ENCODE results near the gene ASAP2. TPM values are rescaled to one million over a fixed set of nuclear protein-coding genes. Genes with fewer than 3 reads are reported as not detected.

The ASAP2 gene
- total RNA-seq, 1 experiment from 2014 or later, result not detected

DNA sequence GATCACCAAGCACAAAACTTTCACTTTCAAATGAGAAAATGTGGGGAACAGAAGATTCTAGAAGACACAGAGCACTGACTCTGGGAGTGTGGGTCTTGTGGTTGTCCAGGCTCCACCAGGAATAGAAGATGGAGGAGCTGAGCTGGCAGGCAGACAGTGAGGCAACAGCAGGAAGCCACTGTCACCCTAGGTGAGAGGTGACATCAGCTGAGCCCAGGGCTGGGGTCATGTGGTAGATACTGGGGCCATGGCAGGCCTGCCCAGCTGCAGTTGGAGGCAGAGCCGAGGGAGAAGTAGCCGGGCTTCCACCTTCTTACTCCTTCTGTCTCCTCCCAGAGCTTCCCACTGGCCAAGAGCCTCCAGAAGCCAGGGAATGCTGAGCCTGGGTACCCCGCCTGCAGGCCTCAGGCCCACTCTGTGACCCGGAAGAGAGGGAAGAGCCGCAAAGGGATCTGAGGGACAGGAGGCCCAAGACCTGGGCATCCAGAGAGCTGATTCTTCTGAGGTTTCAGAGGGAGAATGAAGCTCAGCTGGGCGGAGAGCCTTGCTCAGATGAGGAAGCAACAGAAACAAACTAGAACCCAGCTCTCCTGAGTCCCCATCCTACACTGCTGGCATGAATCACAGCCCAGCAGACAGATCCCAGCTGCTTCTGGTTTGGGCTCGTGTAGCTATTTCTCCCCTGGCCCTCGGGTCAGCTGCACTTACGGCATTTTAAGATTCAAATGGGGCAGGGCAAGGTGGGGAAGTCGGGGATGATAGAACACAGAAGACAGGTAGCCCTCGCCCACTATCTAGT, 39.8 kb upstream of the ASAP2 start:
- no peaks in the 10 kb centered on the region for H3K9me3 ChIP-seq (ENCODE audit: low read length)
- no peaks in the 10 kb centered on the region for H4K20me1 ChIP-seq (ENCODE audit: insufficient read depth, low read depth, low read length)
- H3K27ac ChIP-seq (ENCODE audit: low read length), result no peak overlapping the region
- no peak overlapping the region for H3K4me3 ChIP-seq (ENCODE audit: low read length)
- no peaks in the 10 kb centered on the region for H3K27me3 ChIP-seq (ENCODE audit: low read length)
- H3K4me2 ChIP-seq (ENCODE audit: low read depth, low read length, poor library complexity, severe bottlenecking), result no peak overlapping the region
- H3K9ac ChIP-seq (ENCODE audit: low read length), result no peak overlapping the region
- H3K79me2 ChIP-seq (ENCODE audit: low read length), result no peaks in the 10 kb centered on the region
- H2AFZ ChIP-seq (ENCODE audit: low read length), result no peak overlapping the region
- H3K9me2 ChIP-seq (replicated peaks; ENCODE audit: insufficient read depth, low read length), result no peaks in the 10 kb centered on the region
- no peaks in the 10 kb centered on the region for H3K4me1 ChIP-seq (ENCODE audit: low read length)
- H3K36me3 ChIP-seq (ENCODE audit: insufficient read depth, low read length), result no peaks in the 10 kb centered on the region
- DNase-seq, result no peak

DNA sequence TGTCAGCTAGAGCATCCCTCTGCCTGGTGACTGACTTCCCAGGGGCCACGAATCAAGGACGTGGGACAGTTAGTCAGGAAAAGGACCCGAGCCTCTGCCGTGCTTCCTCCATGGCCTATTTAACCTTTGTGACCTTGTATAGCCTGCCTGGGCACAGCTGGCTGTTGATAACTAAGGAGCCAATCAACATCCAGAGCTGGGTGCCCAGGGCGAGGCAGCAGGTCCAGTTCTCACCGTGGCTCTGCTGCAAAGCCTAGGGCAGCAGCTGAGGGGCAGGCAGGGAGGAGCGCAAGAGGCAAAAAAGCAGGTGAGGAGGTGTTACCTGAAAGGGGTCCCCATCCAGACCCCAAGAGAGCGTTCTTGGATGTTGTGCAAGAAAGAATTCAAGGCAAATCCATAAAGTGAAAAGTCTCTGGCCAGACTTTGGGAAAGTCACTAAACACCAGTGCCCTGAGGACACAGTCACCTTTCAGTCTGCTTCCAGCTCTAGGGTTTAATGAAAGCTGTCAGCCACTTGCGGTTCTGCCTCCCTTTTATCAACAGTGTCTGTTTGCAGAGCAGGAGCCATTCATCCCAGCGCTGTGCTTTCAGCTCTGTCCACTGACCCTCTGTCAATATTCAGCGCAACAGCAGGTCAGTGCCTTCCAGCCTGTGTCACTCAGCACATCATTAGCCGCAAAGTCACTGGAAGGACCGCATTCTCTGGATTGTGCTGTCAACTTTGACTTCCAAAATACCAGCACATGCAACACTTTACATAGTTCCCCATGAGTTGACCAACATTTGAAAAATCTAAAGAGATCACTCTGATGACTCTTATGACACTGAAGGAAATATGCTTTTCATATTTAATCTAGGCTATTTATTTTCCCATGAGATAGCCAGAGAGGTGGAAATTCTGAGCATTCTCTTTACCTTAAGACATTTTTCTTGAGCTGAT, 38.6 kb upstream of the ASAP2 start:
- no peak overlapping the region for H3K4me2 ChIP-seq (ENCODE audit: low read depth, low read length, poor library complexity, severe bottlenecking)
- no peak for DNase-seq
- no peak overlapping the region for H3K27ac ChIP-seq (ENCODE audit: low read length)
- H3K9me2 ChIP-seq (replicated peaks; ENCODE audit: insufficient read depth, low read length), result no peaks in the 10 kb centered on the region
- no peaks in the 10 kb centered on the region for H3K27me3 ChIP-seq (ENCODE audit: low read length)
- no peaks in the 10 kb centered on the region for H3K79me2 ChIP-seq (ENCODE audit: low read length)
- H2AFZ ChIP-seq (ENCODE audit: low read length), result no peak overlapping the region
- no peaks in the 10 kb centered on the region for H3K36me3 ChIP-seq (ENCODE audit: insufficient read depth, low read length)
- no peak overlapping the region for H3K9ac ChIP-seq (ENCODE audit: low read length)
- no peak overlapping the region for H3K4me3 ChIP-seq (ENCODE audit: low read length)
- H4K20me1 ChIP-seq (ENCODE audit: insufficient read depth, low read depth, low read length), result no peaks in the 10 kb centered on the region
- no peaks in the 10 kb centered on the region for H3K9me3 ChIP-seq (ENCODE audit: low read length)
- H3K4me1 ChIP-seq (ENCODE audit: low read length), result no peaks in the 10 kb centered on the region

DNA sequence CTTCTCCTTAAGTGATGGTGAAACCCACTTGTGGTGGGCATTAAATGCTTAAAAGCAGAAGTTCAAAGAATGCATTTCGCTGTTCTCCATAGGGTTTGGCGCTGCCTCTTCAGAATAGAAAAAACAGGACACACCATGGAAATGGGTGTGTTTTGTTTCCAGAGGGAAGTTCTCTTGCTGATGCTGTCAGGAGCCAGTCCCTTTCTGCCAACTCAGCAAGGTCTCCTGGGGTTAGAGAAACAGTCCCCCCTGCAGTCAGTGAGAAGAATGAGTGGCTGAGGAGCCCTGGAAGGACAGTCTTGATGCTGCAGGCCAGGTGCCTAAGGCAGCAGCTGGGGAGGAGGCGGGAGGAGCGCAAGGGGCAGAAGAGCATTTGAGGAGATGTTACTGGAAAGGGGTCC, 37.8 kb upstream of the ASAP2 start:
- Histone ChIP-seq H3K27ac (ENCODE audit: low read length) (no peak overlapping the region), H3K9ac (ENCODE audit: low read length) (no peak overlapping the region), H2AFZ (ENCODE audit: low read length) (no peak overlapping the region), H3K4me1 (ENCODE audit: low read length) (no peaks in the 10 kb centered on the region), H3K36me3 (ENCODE audit: insufficient read depth, low read length) (no peaks in the 10 kb centered on the region), H3K9me2 (replicated peaks; ENCODE audit: insufficient read depth, low read length) (no peaks in the 10 kb centered on the region), H4K20me1 (ENCODE audit: insufficient read depth, low read depth, low read length) (no peaks in the 10 kb centered on the region), H3K4me3 (ENCODE audit: low read length) (no peak overlapping the region), H3K27me3 (ENCODE audit: low read length) (no peaks in the 10 kb centered on the region), H3K9me3 (ENCODE audit: low read length) (no peaks in the 10 kb centered on the region), H3K4me2 (ENCODE audit: low read depth, low read length, poor library complexity, severe bottlenecking) (no peak overlapping the region), H3K79me2 (ENCODE audit: low read length) (no peaks in the 10 kb centered on the region)
- no peak for DNase-seq

DNA sequence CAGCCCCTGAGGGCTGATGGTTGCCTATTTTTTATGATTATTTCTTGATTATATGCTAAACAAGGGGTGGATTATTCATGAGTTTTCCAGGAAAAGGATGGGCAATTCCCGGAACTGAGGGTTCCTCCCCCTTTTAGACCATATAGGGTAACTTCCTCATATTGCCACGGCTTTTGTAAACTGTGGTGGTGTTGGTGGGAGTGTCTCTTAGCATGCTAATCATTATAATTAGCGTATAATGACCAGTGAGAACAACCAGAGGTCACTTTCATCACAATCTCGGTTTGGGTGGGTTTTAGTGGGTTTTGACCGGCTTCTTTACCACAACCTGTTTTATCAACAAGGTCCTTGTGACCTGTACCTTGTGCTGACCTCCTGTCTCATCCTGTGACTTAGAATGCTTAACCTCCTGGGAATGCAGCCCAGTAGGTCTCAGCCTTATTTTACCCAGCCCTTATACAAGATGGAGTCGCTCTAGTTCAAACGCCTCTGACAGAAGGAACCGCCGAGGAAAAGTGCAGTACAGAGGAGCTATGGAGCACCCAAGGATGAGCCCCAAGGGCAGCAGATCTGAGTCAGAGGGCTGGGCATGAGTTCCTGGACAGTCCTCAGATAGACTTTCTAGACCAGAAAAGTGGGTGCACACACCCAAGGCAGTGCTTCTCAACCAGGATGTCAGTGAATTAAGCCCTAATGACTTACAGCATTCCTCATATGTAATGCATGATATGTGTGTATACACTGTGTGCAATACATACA, 37.1 kb upstream of the ASAP2 start:
- DNase-seq, result no peak
- no peaks in the 10 kb centered on the region for H3K27me3 ChIP-seq (ENCODE audit: low read length)
- no peaks in the 10 kb centered on the region for H3K4me1 ChIP-seq (ENCODE audit: low read length)
- no peaks in the 10 kb centered on the region for H3K79me2 ChIP-seq (ENCODE audit: low read length)
- H3K9me3 ChIP-seq (ENCODE audit: low read length), result no peaks in the 10 kb centered on the region
- no peak overlapping the region for H3K4me2 ChIP-seq (ENCODE audit: low read depth, low read length, poor library complexity, severe bottlenecking)
- H4K20me1 ChIP-seq (ENCODE audit: insufficient read depth, low read depth, low read length), result no peaks in the 10 kb centered on the region
- no peaks in the 10 kb centered on the region for H3K36me3 ChIP-seq (ENCODE audit: insufficient read depth, low read length)
- H3K4me3 ChIP-seq (ENCODE audit: low read length), result no peak overlapping the region
- no peaks in the 10 kb centered on the region for H3K9me2 ChIP-seq (replicated peaks; ENCODE audit: insufficient read depth, low read length)
- H2AFZ ChIP-seq (ENCODE audit: low read length), result no peak overlapping the region
- H3K9ac ChIP-seq (ENCODE audit: low read length), result no peak overlapping the region
- no peak overlapping the region for H3K27ac ChIP-seq (ENCODE audit: low read length)

DNA sequence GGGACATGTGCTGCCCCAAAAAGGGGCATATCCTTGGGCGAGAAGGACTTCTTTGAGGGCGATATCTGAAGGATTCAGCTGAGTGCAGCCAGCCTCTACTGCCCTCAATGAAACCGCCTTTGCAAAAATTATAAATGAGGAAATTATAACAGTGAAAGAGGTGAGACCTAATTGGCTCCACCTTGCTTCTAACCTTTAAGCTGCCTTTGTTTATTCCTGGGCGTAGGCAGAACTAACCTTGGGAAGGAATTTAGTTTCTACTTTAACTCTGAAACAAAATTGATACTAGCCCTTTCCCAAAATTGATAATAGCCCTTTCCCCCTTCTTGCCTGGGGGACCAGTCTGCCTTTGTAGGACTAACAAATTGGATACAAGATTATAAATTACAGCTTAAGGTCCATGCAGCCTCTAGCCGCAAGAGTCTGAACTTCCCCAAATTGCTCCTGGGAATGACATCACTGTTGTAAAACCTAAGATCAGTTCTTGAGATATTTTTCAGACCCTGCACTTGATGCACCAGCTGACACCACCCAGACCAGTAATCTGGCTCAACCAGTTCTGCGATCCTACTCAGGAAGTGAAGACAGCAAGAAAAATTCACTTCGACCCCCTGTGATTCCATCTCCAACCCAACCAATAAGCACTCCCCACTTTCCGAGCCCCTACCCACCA, 36.0 kb upstream of the ASAP2 start:
- H2AFZ ChIP-seq (ENCODE audit: low read length), result no peak overlapping the region
- H3K79me2 ChIP-seq (ENCODE audit: low read length), result no peaks in the 10 kb centered on the region
- H3K4me1 ChIP-seq (ENCODE audit: low read length), result no peaks in the 10 kb centered on the region
- H3K9ac ChIP-seq (ENCODE audit: low read length), result no peak overlapping the region
- DNase-seq, result no peak
- H3K9me3 ChIP-seq (ENCODE audit: low read length), result no peaks in the 10 kb centered on the region
- no peak overlapping the region for H3K4me3 ChIP-seq (ENCODE audit: low read length)
- H3K36me3 ChIP-seq (ENCODE audit: insufficient read depth, low read length), result no peaks in the 10 kb centered on the region
- no peaks in the 10 kb centered on the region for H4K20me1 ChIP-seq (ENCODE audit: insufficient read depth, low read depth, low read length)
- no peaks in the 10 kb centered on the region for H3K9me2 ChIP-seq (replicated peaks; ENCODE audit: insufficient read depth, low read length)
- no peaks in the 10 kb centered on the region for H3K27me3 ChIP-seq (ENCODE audit: low read length)
- H3K27ac ChIP-seq (ENCODE audit: low read length), result no peak overlapping the region
- H3K4me2 ChIP-seq (ENCODE audit: low read depth, low read length, poor library complexity, severe bottlenecking), result no peak overlapping the region

DNA sequence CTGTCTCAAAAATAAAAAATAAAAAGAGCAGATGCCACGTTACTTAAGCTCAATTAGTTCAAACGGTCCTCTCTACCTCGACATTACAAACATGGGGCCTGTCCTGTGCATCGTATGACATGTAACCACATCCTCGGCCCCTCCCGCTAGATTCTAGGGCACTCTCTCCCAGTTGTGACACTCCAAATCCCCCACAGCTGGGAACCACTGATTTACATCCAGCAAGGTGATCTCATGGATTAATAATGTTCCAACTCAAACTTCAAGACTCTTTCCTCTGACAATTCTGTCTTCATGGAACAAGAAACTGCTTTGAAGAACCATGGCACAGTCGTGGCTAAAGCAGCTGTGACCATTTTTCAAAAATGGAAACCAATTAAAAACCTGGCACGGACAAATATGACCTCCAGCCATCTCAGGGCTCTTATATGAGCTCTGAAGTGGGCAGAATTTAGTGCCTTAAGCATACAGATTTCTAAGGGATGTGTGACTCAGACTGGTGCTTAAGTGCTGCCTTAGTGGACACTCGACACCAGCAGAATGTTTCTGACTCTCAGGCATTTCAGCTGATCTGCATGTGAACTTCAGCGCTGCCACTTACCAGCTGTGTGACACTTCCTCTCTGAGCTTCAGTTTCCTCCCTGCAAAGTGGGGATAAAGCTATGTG, 31.7 kb upstream of the ASAP2 start:
- Histone ChIP-seq H3K4me2 (ENCODE audit: low read depth, low read length, poor library complexity, severe bottlenecking) (no peak overlapping the region), H4K20me1 (ENCODE audit: insufficient read depth, low read depth, low read length) (no peaks in the 10 kb centered on the region), H3K4me3 (ENCODE audit: low read length) (no peak overlapping the region), H3K27ac (ENCODE audit: low read length) (no peak overlapping the region), H3K9ac (ENCODE audit: low read length) (no peak overlapping the region), H3K9me3 (ENCODE audit: low read length) (no peaks in the 10 kb centered on the region), H3K27me3 (ENCODE audit: low read length) (no peaks in the 10 kb centered on the region), H3K4me1 (ENCODE audit: low read length) (peaks cover 6% of the 10 kb centered on the region), H3K9me2 (replicated peaks; ENCODE audit: insufficient read depth, low read length) (no peaks in the 10 kb centered on the region), H3K36me3 (ENCODE audit: insufficient read depth, low read length) (no peaks in the 10 kb centered on the region), H2AFZ (ENCODE audit: low read length) (no peak overlapping the region), H3K79me2 (ENCODE audit: low read length) (no peaks in the 10 kb centered on the region)
- no peak for DNase-seq

DNA sequence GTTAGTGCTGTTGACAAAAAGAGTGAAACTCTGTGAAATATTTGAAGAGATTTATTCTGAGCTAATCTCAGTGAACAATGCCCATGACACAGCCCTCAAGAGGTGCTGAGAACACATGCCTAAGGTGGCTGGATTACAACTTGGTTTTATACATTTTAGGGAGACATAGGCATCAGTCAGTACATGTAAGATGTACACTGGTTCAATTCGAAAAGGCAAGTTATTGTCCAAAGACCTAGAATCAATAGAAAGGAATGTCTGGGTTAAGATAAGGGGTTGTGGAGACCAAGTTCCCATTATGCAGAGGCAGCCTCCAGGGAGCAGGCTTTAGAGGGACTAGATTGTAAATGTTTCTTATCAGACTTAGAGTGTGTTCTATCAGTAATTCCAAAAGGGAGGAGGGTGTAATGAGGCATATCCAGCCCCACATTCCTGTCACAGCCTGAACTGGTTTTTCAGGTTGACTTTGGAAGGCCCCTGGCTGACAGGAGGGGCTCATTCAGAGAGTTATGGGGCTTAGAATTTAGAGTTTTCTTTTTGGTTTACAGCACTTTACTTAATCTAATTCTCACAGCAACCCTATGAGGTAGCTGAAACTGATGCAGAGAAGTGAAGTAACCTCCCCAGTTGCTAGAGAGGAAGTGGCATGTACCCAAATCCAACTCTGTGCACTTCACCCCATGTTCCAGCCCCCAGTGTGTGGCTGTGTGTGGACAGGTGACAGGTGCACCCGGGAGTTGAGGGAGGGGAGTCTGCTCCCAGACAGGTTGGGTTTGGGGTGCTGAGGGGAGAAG, 28.3 kb upstream of the ASAP2 start:
- H3K36me3 ChIP-seq (ENCODE audit: insufficient read depth, low read length), result no peaks in the 10 kb centered on the region
- H4K20me1 ChIP-seq (ENCODE audit: insufficient read depth, low read depth, low read length), result no peaks in the 10 kb centered on the region
- DNase-seq, result no peak
- H3K79me2 ChIP-seq (ENCODE audit: low read length), result no peaks in the 10 kb centered on the region
- H3K9me3 ChIP-seq (ENCODE audit: low read length), result no peaks in the 10 kb centered on the region
- H3K27ac ChIP-seq (ENCODE audit: low read length), result no peak overlapping the region
- no peak overlapping the region for H3K4me3 ChIP-seq (ENCODE audit: low read length)
- no peak overlapping the region for H3K4me2 ChIP-seq (ENCODE audit: low read depth, low read length, poor library complexity, severe bottlenecking)
- H3K27me3 ChIP-seq (ENCODE audit: low read length), result no peaks in the 10 kb centered on the region
- H3K9ac ChIP-seq (ENCODE audit: low read length), result no peak overlapping the region
- peaks cover 6% of the 10 kb centered on the region for H3K4me1 ChIP-seq (ENCODE audit: low read length)
- H2AFZ ChIP-seq (ENCODE audit: low read length), result no peak overlapping the region
- no peaks in the 10 kb centered on the region for H3K9me2 ChIP-seq (replicated peaks; ENCODE audit: insufficient read depth, low read length)

Data from Karpas-422 (cell line).